NCI-H1694 (cell line): ENCODE results near the gene CAP1.
"Not testable (repeated sequence)": the region's sequence is repeated elsewhere in the genome, so short reads cannot be mapped to it uniquely, and the experiment has no call there.

Source experiments
- DNase-seq: peaks from one replicate; lab custom pipeline; 2025; lab: John Stamatoyannopoulos, UW

Gene CAP1

GRCh38 chr1:40040511-40041465 is at the start of gene CAP1:
CAP1 (plus strand) TSS chr1:40040729; CDS start chr1:40059347, 18,618 bp downstream.
- DNase-seq = peak; percentile 96

GRCh38 chr1:39992234-39992633 is 48.3 kb upstream of the CAP1 start:
- no peak for DNase-seq

- no peak for DNase-seq
These were observed 47.6 kb upstream of the CAP1 start for GRCh38 chr1:39992888-39993287.

GRCh38 chr1:39995973-39996393 is 44.5 kb upstream of the CAP1 start:
- DNase-seq = no peak

GRCh38 chr1:39996396-39997004 is 44.0 kb upstream of the CAP1 start:
- DNase-seq = no peak

- no peak for DNase-seq
These were observed 39.1 kb upstream of the CAP1 start for GRCh38 chr1:40001456-40001855.

- no peak for DNase-seq
These were observed 37.1 kb upstream of the CAP1 start for GRCh38 chr1:40003156-40004093.

GRCh38 chr1:40004857-40005256 is 35.7 kb upstream of the CAP1 start:
- peak; percentile 91 for DNase-seq

GRCh38 chr1:40007481-40008034 is 33.0 kb upstream of the CAP1 start:
- DNase-seq = not testable (repeated sequence)

GRCh38 chr1:40011198-40011597 is 29.3 kb upstream of the CAP1 start:
- no peak for DNase-seq

GRCh38 chr1:40014253-40014706 is 26.2 kb upstream of the CAP1 start:
- no peak for DNase-seq

GRCh38 chr1:40014812-40015594 is 25.5 kb upstream of the CAP1 start:
- no peak for DNase-seq

- no peak for DNase-seq
These were observed 22.5 kb upstream of the CAP1 start for GRCh38 chr1:40017951-40018575.

GRCh38 chr1:40020447-40021085 is 20.0 kb upstream of the CAP1 start:
- no peak for DNase-seq

- DNase-seq = no peak
These were observed 17.1 kb upstream of the CAP1 start for GRCh38 chr1:40023379-40023944.

GRCh38 chr1:40024671-40025070 is 15.9 kb upstream of the CAP1 start:
- no peak for DNase-seq

GRCh38 chr1:40027647-40028046 is 12.9 kb upstream of the CAP1 start:
- no peak for DNase-seq

GRCh38 chr1:40029608-40030007 is 10.9 kb upstream of the CAP1 start:
- DNase-seq = no peak

GRCh38 chr1:40030528-40031135 is 9.9 kb upstream of the CAP1 start:
- DNase-seq = no peak
